ENCODE measurements around the gene OLA1. TPM values are rescaled to one million over a fixed set of nuclear protein-coding genes. Genes with fewer than 3 reads are reported as not detected.

The OLA1 gene
- total and polyA plus RNA-seq, 2 of the 13 experiments (the other 11 are each of a cell fraction or from before 2014, with no cell fraction given), result 153 to 241 TPM

- intact Hi-C loops (cut with micrococcal nuclease; ENCODE audit: unreplicated experiment) (no loop called here), in situ Hi-C loops (cut with HindIII; ENCODE audit: extremely low pct_ligation_motif_present, low pct_unique_long_range_greater_than_20kb) (no loop called here)
- WGBS (ENCODE audit: low lambda C conversion rate), result 95% methylated on average over 4 of the region's 4 CpGs
- FAIRE-seq (no peak), ATAC-seq (no peak), DNase-seq (ENCODE audit: low spot score) (no peak)
- Histone ChIP-seq H3K27me3 (ENCODE audit: control insufficient read depth in 1 of 2, insufficient read depth in 2 of 2, low read length in 2 of 2) (no peaks in the 10 kb centered on the region), H4K20me1 (ENCODE audit: insufficient read depth, low read length) (no peaks in the 10 kb centered on the region; the same call in 1 of the 2 replicates), H3K4me2 (ENCODE audit: low read depth, low read length) (no peak overlapping the region), H3K4me1 (ENCODE audit: insufficient read depth, low read length) (no peaks in the 10 kb centered on the region), H3K9ac (ENCODE audit: insufficient read depth, low read depth, low read length) (no peak overlapping the region), H3K27ac (ENCODE audit: extremely low read length, insufficient read depth, low read length) (no peak overlapping the region), H3K9me3 (ENCODE audit: low read length) (no peaks in the 10 kb centered on the region), H3K79me2 (ENCODE audit: insufficient read depth, low read length) (peaks cover 57% of the 10 kb centered on the region), H3K36me3 (replicated peaks in 1 of 2; ENCODE audit: control insufficient read depth in 1 of 2, insufficient read depth in 2 of 2, low read length in 2 of 2) (peaks cover 0 to 6% of the 10 kb centered on the region in 2 experiments; a peak in 2 of 5 replicates), H2AFZ (ENCODE audit: low read length) (no peak overlapping the region), H3K4me3 (replicated peaks in 1 of 3; ENCODE audit: insufficient read depth in 1 of 3, low read depth in 2 of 3, low read length in 3 of 3) (no peak overlapping the region)
- BruUV-seq (replicated peaks), result no TSS peak
- ChIA-PET CTCF (ENCODE audit: low intra/inter-chr PET ratio, low total read pairs) (no interaction called here), POLR2A (no interaction called here)
- TF ChIP-seq ATM (IDR thresholded peaks at IDR 0.05; ENCODE audit: borderline replicate concordance) (no peak), ZSCAN29 (CRISPR knock-in tag; conservative IDR thresholded peaks at IDR 0.05) (no peak), TCF12 (IDR thresholded peaks at IDR 0.05) (no peak), TCF12 (CRISPR knock-in tag; IDR thresholded peaks at IDR 0.05) (no peak), ZIK1 (CRISPR knock-in tag; IDR thresholded peaks at IDR 0.05; ENCODE audit: borderline replicate concordance, low read depth) (no peak), ZNF781 (CRISPR knock-in tag; IDR thresholded peaks at IDR 0.05; ENCODE audit: borderline replicate concordance, not compliant biosample characterization) (no peak), ZNF280D (CRISPR knock-in tag; IDR thresholded peaks at IDR 0.05) (no peak), ZFY (CRISPR knock-in tag; IDR thresholded peaks at IDR 0.05) (no peak), FOXC1 (CRISPR knock-in tag; IDR thresholded peaks at IDR 0.05; ENCODE audit: borderline replicate concordance) (no peak), ZBTB26 (CRISPR knock-in tag; IDR thresholded peaks at IDR 0.05; ENCODE audit: borderline replicate concordance) (no peak), NR3C1 (CRISPR knock-in tag; IDR thresholded peaks at IDR 0.05) (no peak), ZBTB1 (CRISPR knock-in tag; IDR thresholded peaks at IDR 0.05; ENCODE audit: borderline replicate concordance) (no peak), RBFOX2 (IDR thresholded peaks at IDR 0.05; ENCODE audit: low read depth, low read length) (no peak), NFIC (IDR thresholded peaks at IDR 0.05; ENCODE audit: low read length) (no peak), ZNF768 (CRISPR knock-in tag; IDR thresholded peaks at IDR 0.05) (no peak), MIER2 (CRISPR knock-in tag; IDR thresholded peaks at IDR 0.05) (no peak), KDM5B (CRISPR knock-in tag; IDR thresholded peaks at IDR 0.05; ENCODE audit: borderline replicate concordance) (no peak), NFE2 (CRISPR knock-in tag; IDR thresholded peaks at IDR 0.05) (no peak)
Measured at GRCh38 chr2:174193737-174194136, 54.6 kb downstream of the OLA1 start.

Data from HepG2 (cell line).